ENCODE results near the gene ADCY10. TPM values are rescaled to one million over a fixed set of nuclear protein-coding genes. Genes with fewer than 3 reads are reported as not detected.

Gene ADCY10
- total RNA-seq, 2 experiments from 2014 or later = 0.15 TPM; not detected in 1

- no peak overlapping the region for H3K4me2 ChIP-seq (ENCODE audit: low read length)
- DNase-seq (ENCODE audit: low spot score) = no peak
- intact Hi-C loops (cut with micrococcal nuclease; ENCODE audit: unreplicated experiment) = no loop called here
- H3K36me3 ChIP-seq (ENCODE audit: insufficient read depth, low read length) = peaks cover 16% of the 10 kb centered on the region
- H2AFZ ChIP-seq (ENCODE audit: low read length) = no peak overlapping the region
- H3K9me2 ChIP-seq (ENCODE audit: insufficient read depth, low read length) = no peaks in the 10 kb centered on the region
- TF ChIP-seq, protein P1, sequence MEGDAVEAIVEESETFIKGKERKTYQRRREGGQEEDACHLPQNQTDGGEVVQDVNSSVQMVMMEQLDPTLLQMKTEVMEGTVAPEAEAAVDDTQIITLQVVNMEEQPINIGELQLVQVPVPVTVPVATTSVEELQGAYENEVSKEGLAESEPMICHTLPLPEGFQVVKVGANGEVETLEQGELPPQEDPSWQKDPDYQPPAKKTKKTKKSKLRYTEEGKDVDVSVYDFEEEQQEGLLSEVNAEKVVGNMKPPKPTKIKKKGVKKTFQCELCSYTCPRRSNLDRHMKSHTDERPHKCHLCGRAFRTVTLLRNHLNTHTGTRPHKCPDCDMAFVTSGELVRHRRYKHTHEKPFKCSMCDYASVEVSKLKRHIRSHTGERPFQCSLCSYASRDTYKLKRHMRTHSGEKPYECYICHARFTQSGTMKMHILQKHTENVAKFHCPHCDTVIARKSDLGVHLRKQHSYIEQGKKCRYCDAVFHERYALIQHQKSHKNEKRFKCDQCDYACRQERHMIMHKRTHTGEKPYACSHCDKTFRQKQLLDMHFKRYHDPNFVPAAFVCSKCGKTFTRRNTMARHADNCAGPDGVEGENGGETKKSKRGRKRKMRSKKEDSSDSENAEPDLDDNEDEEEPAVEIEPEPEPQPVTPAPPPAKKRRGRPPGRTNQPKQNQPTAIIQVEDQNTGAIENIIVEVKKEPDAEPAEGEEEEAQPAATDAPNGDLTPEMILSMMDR (conservative IDR thresholded peaks at IDR 0.05; ENCODE audit: low read length) = no peak
- TF ChIP-seq EZH2phosphoT487 (IDR thresholded peaks at IDR 0.05; ENCODE audit: borderline replicate concordance, low read depth, low read length) = no peak
- no peak overlapping the region for H3K4me3 ChIP-seq (ENCODE audit: low read depth, low read length, poor library complexity, severe bottlenecking)
- peaks cover 20% of the 10 kb centered on the region; the same call in 1 of the 2 replicates for H3K79me2 ChIP-seq (ENCODE audit: insufficient read depth, low read depth, low read length)
- no peaks in the 10 kb centered on the region for H3K9me3 ChIP-seq (ENCODE audit: low read length)
- POLR2A ChIA-PET = interaction anchor here (0.6 kb wide), 1 partner anchor 142 kb away, joined by 3 read pairs; no protein-coding TSS in a partner anchor
- no peaks in the 10 kb centered on the region for H4K20me1 ChIP-seq (ENCODE audit: insufficient read depth, low read length)
- CTCF ChIA-PET (ENCODE audit: unreplicated experiment) = no interaction called here
- H3K4me1 ChIP-seq (ENCODE audit: insufficient read depth, low read length, poor library complexity, severe bottlenecking) = peaks cover 14% of the 10 kb centered on the region
- no TSS peak for BruUV-seq (replicated peaks)
- no peak overlapping the region for H3K27ac ChIP-seq (ENCODE audit: low read depth, low read length, poor library complexity, severe bottlenecking)
Observed at GRCh38 chr1:167923324-167924056, 9.6 kb upstream of the ADCY10 start.

DNA sequence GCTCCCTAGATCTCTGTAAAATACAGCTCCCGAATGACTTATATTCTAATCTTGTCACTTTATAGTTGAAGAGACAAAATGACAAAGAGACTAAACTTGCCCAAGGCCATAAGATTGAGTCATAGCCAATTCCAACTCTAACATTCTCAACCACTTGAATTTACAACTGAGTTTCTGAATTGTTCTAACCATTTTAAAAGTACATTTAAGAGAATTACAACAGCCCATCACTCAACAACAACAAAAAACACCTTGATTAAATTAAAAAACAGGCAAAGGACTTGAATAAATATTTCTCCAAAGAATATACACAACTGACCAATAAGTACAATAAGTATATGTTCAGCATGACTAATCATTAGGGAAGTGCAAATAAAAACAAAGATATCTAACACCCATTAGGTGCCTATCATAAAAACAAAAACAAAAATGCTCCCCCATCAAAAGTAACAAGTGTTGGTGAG, 8.7 kb upstream of the ADCY10 start:
- Histone ChIP-seq H4K20me1 (ENCODE audit: insufficient read depth, low read length) (no peaks in the 10 kb centered on the region), H2AFZ (ENCODE audit: low read length) (no peak overlapping the region), H3K9me2 (ENCODE audit: insufficient read depth, low read length) (no peaks in the 10 kb centered on the region), H3K4me3 (ENCODE audit: low read depth, low read length, poor library complexity, severe bottlenecking) (no peak overlapping the region), H3K4me2 (ENCODE audit: low read length) (no peak overlapping the region), H3K36me3 (ENCODE audit: insufficient read depth, low read length) (peaks cover 21% of the 10 kb centered on the region), H3K4me1 (ENCODE audit: insufficient read depth, low read length, poor library complexity, severe bottlenecking) (peaks cover 12% of the 10 kb centered on the region), H3K27ac (ENCODE audit: low read depth, low read length, poor library complexity, severe bottlenecking) (no peak overlapping the region), H3K9me3 (ENCODE audit: low read length) (no peaks in the 10 kb centered on the region), H3K79me2 (ENCODE audit: insufficient read depth, low read depth, low read length) (peaks cover 13% of the 10 kb centered on the region; the same call in 1 of the 2 replicates)
- no peak for TF ChIP-seq EZH2phosphoT487 (IDR thresholded peaks at IDR 0.05; ENCODE audit: borderline replicate concordance, low read depth, low read length)
- TF ChIP-seq, protein P1 (conservative IDR thresholded peaks at IDR 0.05; ENCODE audit: low read length) = no peak
- POLR2A ChIA-PET = interaction anchor here (1.4 kb wide), 1 partner anchor 10 kb away, joined by 6 read pairs; no protein-coding TSS in a partner anchor
- no TSS peak for BruUV-seq (replicated peaks)
- CTCF ChIA-PET (ENCODE audit: unreplicated experiment) = interaction anchor here (0.6 to 1.1 kb wide), 2 partner anchors 8 to 169 kb away, joined by 3 to 4 read pairs; no protein-coding TSS in a partner anchor
- intact Hi-C loops (cut with micrococcal nuclease; ENCODE audit: unreplicated experiment) = no loop called here
- DNase-seq (ENCODE audit: low spot score) = no peak

DNA sequence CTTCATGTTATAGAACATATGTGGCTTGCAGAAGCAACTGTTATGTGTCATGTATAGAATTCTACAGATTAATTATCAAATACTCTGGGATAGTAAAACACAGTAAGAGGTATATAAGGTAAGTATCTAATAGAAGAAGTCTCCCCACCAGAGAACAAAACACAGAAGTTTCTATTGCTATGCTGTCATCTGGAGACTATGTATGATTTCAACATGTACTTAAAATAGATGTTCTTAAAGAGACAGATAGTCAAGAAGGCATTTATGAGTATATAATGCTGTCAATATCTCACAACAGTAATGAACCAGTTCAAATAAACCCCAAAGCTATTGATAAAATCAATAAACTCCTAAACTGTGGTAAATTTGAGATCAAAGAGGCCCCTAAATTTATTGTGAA, 8.1 kb upstream of the ADCY10 start:
- Histone ChIP-seq H3K4me3 (ENCODE audit: low read depth, low read length, poor library complexity, severe bottlenecking) (no peak overlapping the region), H3K9me2 (ENCODE audit: insufficient read depth, low read length) (no peaks in the 10 kb centered on the region), H2AFZ (ENCODE audit: low read length) (no peak overlapping the region), H3K27ac (ENCODE audit: low read depth, low read length, poor library complexity, severe bottlenecking) (no peak overlapping the region), H3K4me1 (ENCODE audit: insufficient read depth, low read length, poor library complexity, severe bottlenecking) (peaks cover 7% of the 10 kb centered on the region), H3K9me3 (ENCODE audit: low read length) (no peaks in the 10 kb centered on the region), H3K36me3 (ENCODE audit: insufficient read depth, low read length) (peaks cover 25% of the 10 kb centered on the region), H4K20me1 (ENCODE audit: insufficient read depth, low read length) (no peaks in the 10 kb centered on the region), H3K4me2 (ENCODE audit: low read length) (no peak overlapping the region), H3K79me2 (ENCODE audit: insufficient read depth, low read depth, low read length) (peaks cover 7% of the 10 kb centered on the region; the same call in 1 of the 2 replicates)
- DNase-seq (ENCODE audit: low spot score) = no peak
- intact Hi-C loops (cut with micrococcal nuclease; ENCODE audit: unreplicated experiment) = no loop called here
- ChIA-PET CTCF (ENCODE audit: unreplicated experiment) (interaction anchor here (0.6 to 1.1 kb wide), 2 partner anchors 8 to 169 kb away, joined by 3 to 4 read pairs; no protein-coding TSS in a partner anchor), POLR2A (interaction anchor here (0.7 to 2.2 kb wide), 3 partner anchors 9 to 21 kb away, joined by 3 to 6 read pairs (median 6); no protein-coding TSS in a partner anchor)
- BruUV-seq (replicated peaks) = no TSS peak
- TF ChIP-seq, protein P1 (conservative IDR thresholded peaks at IDR 0.05; ENCODE audit: low read length) = no peak
- no peak for TF ChIP-seq EZH2phosphoT487 (IDR thresholded peaks at IDR 0.05; ENCODE audit: borderline replicate concordance, low read depth, low read length)
